ENCODE results near the gene INPP5A.
"Not testable (repeated sequence)": the region's sequence is repeated elsewhere in the genome, so short reads cannot be mapped to it uniquely, and the experiment has no call there.

INPP5A gene, protein sequence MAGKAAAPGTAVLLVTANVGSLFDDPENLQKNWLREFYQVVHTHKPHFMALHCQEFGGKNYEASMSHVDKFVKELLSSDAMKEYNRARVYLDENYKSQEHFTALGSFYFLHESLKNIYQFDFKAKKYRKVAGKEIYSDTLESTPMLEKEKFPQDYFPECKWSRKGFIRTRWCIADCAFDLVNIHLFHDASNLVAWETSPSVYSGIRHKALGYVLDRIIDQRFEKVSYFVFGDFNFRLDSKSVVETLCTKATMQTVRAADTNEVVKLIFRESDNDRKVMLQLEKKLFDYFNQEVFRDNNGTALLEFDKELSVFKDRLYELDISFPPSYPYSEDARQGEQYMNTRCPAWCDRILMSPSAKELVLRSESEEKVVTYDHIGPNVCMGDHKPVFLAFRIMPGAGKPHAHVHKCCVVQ

DNA sequence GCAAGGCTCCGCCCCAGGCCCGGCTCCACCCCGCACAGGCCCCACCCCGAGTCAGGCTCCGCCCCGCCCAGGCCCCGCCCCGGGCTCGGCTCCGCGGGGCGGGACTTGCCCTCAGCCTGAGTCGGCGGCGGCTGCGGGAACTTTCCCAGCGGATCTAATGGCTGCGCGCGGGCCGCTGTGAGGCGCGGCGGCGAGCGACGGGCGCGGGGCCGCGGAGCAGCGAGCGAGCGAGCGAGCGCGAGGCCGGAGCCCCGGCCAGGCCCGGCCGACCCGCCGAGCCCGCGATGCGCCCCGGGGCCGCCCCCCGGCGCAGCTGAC lies at the start of gene INPP5A:
INPP5A (plus strand) TSS at position 104 of the 318 bp plus-strand sequence. CDS start 310 bp downstream, outside the sequence.
- no peak for DNase-seq (ENCODE audit: low read depth, low spot score)

DNA sequence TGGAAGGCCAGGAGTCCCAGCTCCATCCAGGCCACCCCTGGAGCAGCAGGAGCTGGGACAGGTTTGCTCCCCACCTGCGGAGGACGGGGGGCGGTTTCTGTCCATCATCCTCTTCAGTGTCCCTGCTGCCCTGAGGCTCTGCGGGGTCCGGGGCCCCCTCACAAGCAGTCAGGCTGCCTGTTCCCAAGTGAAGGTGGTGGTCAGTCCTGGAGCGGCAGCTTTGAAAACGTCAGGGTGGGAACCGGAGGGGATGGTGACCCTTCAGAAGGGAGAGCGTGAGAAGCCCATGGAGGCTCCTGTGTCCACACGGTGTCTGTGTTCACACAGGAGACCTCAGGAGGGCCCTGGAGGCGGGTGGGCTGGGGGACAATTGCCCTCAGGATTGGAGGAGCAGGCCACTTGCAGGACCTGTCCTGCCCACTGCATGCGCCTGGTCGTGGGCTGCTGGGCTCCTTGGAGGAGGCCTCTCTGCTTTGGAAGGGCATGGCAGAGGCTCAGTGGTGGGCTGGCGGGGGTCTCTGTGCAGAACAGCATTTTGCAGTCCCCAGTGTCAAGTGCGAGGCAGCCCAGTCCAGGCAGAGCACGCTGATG lies 49.3 kb upstream of the INPP5A start:
- no peak for DNase-seq (ENCODE audit: low read depth, low spot score)

DNA sequence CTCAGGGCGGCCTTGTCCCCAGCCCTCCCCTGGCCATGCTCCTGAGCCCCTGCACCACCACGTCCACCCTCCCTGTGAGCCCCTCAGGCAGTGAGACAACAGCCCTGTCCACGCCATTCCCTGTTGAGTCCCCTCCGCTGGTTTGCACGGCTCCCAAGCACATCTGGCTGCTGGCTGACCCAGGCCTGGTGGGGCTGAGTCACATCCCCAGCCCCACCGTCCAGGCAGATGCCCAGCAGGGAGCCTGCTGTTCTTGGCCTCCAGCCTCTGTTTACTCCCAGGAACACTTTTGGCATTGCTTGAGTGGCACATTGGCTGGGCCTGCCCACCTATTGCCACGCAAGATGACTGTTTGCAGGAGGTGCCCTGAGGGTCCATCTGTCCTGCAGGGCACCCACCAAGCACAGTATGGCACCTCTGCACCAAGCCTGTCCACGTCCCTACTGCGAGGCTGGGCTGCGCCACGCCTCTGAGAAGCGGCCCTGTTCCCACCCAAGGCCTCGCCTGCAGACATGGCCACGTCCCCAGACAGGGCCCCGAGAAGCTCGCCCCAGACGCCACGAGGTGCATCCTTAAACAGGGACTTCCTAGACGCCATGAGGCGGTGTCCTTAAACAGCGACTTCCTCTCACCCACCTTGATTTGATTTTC lies 48.4 kb upstream of the INPP5A start:
- peak; percentile 72 for DNase-seq (ENCODE audit: low read depth, low spot score)

DNA sequence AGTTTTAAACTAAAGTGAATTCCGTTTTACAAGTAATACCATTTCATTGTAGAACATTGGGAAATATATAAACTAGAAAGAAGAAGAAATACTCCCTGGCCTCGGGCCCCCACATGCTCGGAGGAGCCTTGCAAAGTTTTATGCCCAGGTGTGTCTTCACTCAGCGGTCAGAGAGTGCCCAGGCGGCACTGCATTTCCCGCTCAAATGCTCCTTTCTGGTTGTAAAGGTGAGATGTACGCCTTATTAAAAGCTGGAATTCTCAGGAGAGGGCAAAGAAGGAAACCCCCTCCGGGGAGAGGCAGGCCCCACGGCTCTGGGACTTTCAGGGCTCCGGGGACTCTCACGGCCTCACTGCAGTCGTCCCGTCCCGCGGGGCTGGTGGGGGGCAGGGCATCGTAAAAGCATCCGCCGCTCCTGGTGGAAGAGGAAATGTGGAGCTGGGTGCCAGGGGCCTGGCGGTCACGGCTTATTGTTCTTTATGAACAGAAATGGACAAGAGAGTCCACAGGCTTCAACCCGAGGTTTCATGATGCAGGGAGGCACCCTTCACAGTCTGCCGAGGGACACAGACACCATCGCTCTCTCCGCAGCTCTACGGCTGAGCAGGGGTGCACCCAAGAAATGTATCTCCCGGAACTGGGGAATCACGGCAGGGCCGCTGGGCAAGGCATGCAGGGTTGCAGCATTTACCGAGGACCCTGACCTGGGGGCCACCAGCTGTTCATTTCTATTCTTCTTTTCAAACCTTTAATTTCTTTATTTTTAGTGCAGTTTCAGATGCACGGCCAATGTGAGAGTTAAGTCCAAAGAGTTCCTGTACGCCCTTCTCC lies 47.7 kb upstream of the INPP5A start:
- no peak for DNase-seq (ENCODE audit: low read depth, low spot score)

DNA sequence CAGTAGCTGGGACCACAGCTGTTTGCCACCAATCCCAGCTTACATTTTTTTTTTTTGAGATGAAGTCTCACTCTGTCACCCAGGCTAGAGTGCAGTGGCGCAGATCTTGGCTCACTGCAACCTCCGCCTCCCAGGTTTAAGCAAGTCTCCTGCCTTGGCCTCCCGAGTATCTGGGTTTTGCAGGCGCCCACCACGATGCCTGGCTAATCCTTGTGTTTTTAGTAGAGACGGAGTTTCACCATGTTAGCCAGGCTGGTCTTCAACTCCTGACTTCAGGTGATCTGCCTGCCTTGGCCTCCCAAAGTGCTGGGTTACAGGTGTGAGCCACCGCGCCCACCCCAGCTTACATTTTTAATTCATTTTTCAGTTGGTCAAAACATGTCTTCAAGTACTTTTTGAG lies 46.1 kb upstream of the INPP5A start:
- DNase-seq (ENCODE audit: low read depth, low spot score), result not testable (repeated sequence)

DNA sequence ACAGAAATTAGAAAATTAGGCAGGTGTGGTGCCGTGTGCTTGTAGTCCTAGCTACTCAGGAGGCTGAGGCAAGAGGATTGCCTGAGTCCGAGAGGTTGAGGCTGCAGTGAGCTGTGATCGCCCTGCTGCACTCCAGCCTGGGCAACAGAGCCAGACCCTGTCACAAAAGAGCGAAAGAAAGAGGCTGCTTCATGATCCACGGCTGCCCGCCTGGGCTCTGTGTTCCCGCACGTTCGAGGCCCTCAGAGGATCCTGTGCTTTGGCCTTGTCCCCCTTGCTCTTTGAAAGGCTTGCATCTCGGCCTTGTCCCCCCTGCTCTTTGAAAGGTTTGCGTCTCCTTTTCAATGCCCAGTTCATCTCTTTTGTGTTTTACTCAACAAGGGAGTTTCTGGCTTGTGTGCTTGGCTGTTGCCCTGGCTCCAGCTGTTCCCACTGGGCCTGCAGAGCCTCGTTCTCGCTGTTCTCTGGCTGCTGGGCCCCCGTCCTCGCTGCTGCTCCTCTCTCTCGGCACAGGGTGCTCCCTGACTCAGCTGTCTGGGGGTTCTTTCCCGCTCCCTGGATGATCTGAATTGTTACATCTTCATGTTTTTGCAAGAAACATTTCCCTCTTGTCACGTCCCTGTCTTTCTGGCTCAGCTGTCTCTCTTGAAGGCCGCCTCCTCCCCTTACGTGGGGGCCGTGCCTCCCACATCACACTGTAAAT lies 45.1 kb upstream of the INPP5A start:
- DNase-seq (ENCODE audit: low read depth, low spot score), result no peak

DNA sequence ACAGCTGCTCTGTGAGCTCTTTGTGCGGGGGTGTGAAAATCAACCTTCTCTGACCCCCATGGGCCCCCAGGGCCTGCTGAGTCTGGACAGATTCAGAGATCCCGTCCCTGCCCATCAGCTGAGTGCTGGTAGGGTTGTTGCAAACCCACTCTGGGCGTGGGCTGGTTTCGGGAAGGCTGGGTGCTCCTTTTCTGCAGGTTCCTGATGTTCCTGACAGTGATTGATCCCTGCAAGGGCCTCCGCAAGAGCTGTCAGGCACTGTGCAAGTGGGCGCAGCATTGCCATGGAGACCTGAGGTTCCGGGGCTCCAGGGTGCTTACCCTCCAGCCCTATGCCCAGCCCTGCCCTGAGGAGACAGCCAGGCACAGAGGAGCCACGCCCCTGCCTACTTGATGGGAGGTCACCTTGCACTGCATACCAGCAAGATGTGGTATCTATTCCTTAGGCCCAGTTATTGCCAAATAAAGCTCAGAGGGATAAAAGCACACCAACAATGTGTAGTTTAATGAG lies 44.3 kb upstream of the INPP5A start:
- DNase-seq (ENCODE audit: low read depth, low spot score), result no peak

DNA sequence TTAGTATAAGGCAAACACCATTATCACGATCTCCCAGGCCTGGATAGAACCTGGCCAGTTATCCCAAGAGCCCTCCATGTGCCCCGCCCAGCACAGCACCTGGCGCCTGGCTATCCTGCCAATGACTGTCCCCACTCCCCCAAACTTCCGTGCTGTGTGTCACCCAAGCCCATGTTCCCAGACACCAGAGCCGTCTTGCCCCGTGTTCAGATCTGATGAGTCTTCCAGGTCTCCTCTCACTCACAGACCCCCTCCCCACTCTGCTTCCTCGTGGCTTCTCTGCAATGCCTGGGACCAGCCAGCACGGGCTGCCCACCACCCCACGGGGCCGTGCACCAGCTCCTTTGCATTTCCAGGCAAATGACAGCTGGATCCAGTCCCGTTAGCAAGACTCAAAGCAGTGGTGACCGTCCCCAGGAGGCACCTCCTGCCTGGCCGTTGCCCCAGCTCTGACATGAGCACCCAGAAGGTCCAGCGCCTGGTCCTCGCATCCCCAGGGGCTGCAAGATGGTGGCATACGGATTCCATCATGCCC lies 43.8 kb upstream of the INPP5A start:
- DNase-seq (ENCODE audit: low read depth, low spot score), result no peak

DNA sequence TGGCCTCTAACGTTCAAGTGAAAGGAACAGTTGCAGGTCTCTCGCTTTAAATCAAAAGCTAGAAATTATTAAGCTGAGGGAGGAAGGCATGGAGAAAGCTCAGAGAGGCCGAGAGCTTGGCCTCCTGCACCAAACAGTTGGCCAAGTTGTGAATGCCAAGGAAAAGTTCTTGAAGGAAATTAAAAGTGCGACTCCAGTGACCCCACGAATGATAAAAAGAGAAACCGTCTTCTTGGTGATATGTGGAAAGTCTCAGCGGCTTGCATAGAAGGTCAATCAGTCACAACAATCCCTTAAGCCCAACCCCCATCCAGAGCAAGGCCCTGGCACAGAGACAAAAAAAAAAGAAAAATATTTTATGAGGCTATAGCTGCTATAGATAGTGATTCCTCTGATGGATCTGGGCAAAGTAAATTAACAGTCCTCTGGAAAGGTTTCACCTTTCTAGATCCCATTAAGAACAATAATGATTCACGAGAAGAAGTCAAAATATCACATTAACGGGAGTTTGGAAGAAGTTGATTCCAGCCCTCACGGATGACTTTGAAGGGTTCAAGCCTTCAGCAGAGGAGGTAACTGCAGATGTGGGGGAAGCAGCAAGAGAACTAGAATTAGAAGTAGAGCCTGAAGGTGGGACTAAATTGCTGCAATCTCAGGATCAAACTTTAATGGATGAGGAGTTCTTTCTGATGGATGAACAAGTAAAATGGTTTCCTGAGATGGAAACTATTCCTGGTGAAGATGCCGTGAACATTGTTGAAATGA lies 42.5 kb upstream of the INPP5A start:
- DNase-seq (ENCODE audit: low read depth, low spot score), result no peak

DNA sequence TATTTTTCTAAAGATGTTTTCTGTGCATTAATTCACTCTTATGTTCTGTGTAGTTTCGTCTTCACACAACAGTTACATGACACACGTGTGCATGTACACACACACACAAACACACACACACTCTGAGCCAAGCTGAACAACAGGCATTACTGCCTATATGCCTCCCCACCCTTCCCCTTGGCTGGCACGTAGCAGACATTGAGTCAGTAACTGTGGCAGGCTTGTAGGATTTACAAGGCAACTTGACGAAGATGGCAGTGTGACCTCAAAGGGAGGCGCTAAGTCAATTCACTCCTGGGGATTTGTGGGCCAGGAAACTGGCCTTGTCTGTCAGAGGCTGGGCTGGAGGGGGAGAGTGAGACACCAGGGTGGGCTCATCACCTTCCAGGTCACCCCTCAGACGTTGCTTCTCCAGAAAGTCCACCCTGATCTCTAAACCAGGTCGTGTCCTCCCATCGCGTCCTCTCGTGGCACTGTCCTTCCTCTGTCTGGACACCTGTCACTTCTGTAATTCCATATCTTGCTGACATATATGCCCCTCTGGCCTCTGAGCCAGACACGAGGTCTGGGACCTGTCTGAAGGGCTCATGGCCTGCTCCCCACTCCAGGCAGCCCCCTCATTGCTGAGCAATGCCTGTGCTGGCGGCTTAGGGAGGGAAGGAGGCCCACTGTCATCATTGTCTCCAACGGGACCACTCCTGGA lies 41.1 kb upstream of the INPP5A start:
- DNase-seq (ENCODE audit: low read depth, low spot score), result no peak

DNA sequence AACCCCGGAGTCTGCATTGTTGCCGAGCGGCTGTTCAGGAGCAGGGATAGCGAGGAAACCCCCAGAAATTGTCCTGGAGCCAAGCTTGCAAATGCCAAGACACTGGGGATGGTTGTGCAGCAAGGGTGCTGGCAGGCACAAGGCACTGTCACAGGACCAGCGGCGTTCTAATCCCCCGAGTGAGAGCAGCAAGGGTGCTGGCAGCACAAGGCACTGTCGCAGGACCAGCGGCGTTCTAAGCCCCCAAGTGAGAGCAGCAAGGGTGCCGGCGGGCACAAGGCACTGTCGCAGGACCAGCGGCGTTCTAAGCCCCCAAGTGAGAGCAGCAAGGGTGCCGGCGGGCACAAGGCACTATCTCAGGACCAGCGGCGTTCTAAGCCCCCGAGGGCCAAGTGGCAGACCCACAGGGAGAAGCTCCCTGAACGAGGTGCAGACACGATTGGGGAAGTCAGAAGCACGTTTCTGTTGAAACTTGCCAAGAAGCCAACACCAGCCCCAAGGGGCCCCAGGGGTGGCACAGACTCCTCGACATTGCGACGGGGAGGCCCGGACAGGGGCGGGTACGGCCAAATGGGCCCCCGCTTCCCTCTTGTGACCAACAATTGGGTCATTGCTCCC lies 40.4 kb upstream of the INPP5A start:
- no peak for DNase-seq (ENCODE audit: low read depth, low spot score)

DNA sequence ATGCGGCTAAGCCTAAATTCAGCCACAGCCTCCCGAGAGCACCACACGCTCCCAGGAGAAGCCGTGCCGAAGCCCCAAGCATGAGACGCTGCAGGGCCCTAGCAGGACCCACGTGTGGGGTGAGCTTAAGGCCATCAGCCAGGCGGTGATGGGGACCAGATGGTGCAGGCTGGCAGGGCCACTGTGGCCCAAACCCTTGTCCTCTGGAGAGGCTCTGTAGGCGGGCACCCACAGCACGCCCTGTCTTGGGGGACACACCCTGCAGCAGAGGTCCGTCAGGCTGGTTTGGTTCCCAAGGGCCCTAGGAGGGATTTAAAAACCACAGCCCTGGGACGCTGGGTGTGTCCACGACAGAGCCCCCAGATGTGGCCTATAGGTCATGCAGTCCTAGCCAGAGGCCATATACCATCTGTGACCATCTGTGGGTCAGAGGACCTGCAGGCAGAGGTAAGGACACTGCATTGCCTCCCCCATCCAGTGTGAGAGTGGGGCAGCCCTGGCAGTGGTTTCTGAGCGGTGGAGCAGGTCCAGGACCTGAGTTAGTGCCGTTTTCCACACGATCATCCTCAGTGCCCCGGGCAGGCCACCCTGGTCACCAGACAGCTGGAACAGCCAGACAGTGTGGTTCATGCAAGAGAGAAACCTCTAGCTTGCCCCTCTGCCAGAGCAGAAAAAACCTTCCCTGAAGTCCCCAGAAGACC lies 39.6 kb upstream of the INPP5A start:
- DNase-seq (ENCODE audit: low read depth, low spot score), result no peak

DNA sequence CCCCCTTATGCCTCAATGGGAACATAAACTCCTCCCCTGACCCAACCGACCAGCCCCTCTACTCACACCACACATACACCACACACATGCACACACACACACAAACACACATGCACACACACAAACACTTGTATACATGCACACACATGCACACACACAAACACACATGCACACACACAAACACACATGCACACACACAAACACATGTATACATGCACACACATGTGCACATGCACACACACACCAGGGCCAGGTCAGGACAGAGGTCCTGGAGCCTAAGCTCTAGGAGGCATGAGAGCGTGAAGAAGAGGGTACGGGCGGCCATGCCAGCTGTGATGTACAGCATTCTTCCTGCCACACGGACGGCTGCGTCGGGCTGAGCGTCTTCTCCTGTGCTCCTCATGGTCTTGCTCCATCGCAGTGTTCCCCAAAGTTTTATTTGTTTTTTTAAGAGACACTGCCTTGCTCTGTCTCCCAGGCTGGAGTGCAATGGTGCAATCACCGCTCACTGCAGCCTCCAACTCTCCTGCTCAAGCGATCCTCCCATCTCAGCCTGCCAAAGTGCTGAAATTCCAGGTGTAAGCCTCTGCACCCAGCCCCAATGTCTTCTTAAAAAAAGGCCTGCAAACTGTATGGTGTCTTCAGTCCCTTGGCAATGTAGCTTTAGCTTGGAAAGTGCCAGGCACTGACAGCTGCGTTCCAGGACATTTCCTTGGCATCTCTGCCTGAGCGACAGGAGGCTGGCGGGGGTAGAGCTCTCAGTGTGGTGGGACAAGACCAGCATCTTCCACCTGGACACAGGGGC lies 38.8 kb upstream of the INPP5A start:
- DNase-seq (ENCODE audit: low read depth, low spot score), result no peak

DNA sequence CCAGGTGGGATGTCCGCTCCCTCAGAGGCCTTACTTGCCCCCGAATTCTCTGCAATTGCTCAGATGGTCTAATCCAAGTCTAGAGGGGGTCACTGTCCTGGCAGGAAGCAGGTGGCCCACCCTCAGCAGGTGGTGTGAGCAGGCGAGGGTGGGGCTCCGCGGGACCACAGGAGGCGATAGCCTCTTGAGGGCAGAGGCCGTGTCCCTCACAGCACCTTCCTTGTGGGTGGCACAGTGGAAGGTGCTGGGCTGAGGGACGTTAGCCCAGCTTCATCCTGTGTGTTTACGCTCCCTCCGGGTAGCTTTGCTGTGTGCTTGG lies 38.3 kb upstream of the INPP5A start:
- no peak for DNase-seq (ENCODE audit: low read depth, low spot score)

DNA sequence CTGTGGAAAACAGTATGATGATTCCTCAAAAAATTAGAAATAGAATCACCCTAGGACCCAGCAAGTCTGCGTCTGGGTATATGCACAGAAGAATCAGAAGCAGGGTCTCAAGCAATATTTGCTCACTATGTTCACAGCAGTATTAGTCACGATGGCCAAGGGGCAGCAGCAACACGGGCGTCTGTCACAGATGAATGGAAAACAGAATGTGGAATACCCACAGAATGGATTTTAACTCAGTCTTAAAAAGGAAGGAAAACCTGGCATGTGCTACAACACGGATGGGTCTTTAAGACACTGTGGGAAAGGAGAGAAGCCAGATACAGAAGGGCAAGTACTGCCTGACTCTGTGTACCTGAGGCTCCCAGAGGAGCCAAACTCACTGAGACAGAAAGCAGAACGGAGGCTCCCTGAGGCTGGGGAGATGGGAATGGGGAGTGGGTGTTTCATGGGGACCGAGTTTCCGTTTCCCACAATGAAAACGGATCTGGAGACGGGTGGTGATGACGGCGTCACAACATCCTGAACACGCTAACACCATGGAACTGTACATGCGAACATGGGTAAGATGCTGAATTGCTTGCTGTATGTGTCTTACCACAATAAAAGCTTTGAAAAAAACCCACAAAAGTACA lies 36.7 kb upstream of the INPP5A start:
- DNase-seq (ENCODE audit: low read depth, low spot score), result no peak

DNA sequence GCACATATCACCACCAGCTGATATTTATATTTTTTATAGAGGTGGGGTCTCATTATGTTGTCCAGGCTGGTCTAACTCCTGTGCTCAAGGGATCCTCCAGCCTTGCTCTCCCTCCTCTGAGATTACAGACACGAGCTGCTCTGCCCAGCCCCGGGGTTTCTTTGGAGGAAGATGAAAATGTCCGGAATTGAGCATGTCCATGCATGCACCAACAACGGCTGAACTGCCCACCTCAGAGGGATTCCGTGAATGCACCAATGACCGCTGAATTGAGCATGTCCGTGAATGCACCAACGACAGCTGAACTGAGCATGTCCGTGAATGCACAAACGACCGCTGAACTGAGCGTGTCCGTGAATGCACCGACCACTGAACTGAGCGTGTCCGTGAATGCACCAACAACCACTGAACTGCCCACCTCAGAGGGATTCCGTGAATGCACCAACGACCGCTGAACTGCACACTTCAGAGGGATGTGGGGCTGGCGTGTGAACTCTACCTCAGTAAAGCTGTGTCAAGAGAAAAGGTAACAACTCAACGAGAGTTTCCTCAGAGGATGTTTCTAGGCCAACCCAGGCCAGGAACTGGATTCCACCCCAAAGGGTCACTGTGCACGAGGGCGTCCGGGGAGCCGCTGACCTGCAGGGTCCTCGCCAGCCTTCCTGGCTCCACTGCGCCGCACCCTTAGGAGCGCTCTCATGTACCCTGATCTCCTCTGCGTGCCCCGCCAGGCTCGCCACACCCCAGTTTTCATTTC lies 34.9 kb upstream of the INPP5A start:
- no peak for DNase-seq (ENCODE audit: low read depth, low spot score)

Measured in brain pericyte (primary cell).